ENCODE results near the gene SPG21. TPM values are rescaled to one million over a fixed set of nuclear protein-coding genes. Genes with fewer than 3 reads are reported as not detected.

Gene SPG21
- total RNA-seq (10 to 100 TPM; 36.4 to 56.6 (median 45.9) TPM), polyA plus RNA-seq (10 to 100 TPM; 30.4 to 57.0 TPM)
- long read RNA-seq, donor 1, transcript SPG21-201 (9 exons, 1,822 nt): major isoform, 34 of 46 reads
- long read RNA-seq, donor 1, partial matches to known transcripts: 4 of 46 reads
- long read RNA-seq, donor 1, other reads (novel, unspliced or antisense): 6 of 46 reads
- long read RNA-seq, donor 2, transcript SPG21-201 (9 exons, 1,822 nt): major isoform, 42 of 50 reads
- long read RNA-seq, donor 2, partial matches to known transcripts: 3 of 50 reads
- long read RNA-seq, donor 2, other reads (novel, unspliced or antisense): 4 of 50 reads
- long read RNA-seq, donor 3, transcript SPG21-201 (9 exons, 1,822 nt): major isoform, 52 of 62 reads
- long read RNA-seq, donor 3, partial matches to known transcripts: 3 of 62 reads
- long read RNA-seq, donor 3, other reads (novel, unspliced or antisense): 6 of 62 reads

- Histone ChIP-seq H3K36me3 (no peaks in the 10 kb centered on the region), H3K27ac (peak within 1 kb of the TSS; percentile 81 to 97 (median 93)), H3K27me3 (no peaks in the 10 kb centered on the region), H3K4me1 (peaks cover 0 to 48% (median 21%) of the 10 kb centered on the region in 9 donors), H3K4me3 (peak within 1 kb of the TSS; percentile 81 to 99 (median 95)), H3K9me3 (no peaks in the 10 kb centered on the region)
- ATAC-seq: peak; percentile 96 to 97 (median 96)
- no peak for TF ChIP-seq CTCF (IDR thresholded peaks at IDR 0.05)
- peak; percentile 94 to 95 for DNase-seq
- intact Hi-C loops (cut with DNase I): loop anchor here in 2 of 10 donors (5.0 to 10.0 kb wide), 2 partner anchors 38 to 145 kb away; partner anchors contain the start of genes MTFMT (in 1 of the 2) and PLEKHO2 (in 1 of the 2)
- 0 to 1% methylated on average over 68 to 75 of the region's 75 CpGs for WGBS, 2 donors
These were observed at the start of gene SPG21 for GRCh38 chr15:64989416-64990167. Gene SPG21 (minus strand): TSS chr15:64989914. CDS start chr15:64983569, 6,345 bp downstream.

GRCh38 chr15:65038836-65039235, 49.1 kb upstream of the SPG21 start:
- WGBS, 2 donors: 72 to 76% methylated on average over 5 of the region's 5 CpGs
- DNase-seq: no peak
- Histone ChIP-seq H3K27ac (no peak overlapping the region), H3K4me1 (peaks cover 0 to 10% (median 0%) of the 10 kb centered on the region in 9 donors), H3K9me3 (no peaks in the 10 kb centered on the region), H3K36me3 (no peaks in the 10 kb centered on the region), H3K27me3 (no peaks in the 10 kb centered on the region), H3K4me3 (no peak overlapping the region)
- intact Hi-C loops (cut with DNase I): loop anchor here in 6 of 10 donors (10.0 kb wide), 4 partner anchors 46 to 256 kb away; partner anchors contain the start of genes PARP16 (in 2 of the 6) and RNU5A-1 (in 2 of the 6)
- TF ChIP-seq CTCF (IDR thresholded peaks at IDR 0.05): no peak
- no peak for ATAC-seq

DNA sequence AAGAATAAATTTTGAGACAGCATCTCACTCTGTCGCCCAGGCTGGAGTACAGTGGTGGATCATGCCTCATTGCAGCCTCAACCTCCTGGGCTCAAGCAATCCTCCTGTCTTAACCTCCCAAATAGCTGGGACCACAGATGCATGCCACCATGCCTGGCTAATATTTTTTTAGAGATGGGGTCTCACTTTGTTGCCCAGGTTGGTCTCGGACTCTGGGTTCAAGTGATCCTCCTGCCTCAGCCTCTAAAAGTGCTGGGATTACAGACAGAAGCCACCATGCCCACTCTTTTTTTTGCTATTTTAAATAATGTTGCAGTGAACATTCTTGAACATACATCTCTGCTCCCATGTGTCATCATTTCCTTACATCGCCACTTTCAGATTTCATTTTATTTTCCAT, 48.7 kb upstream of the SPG21 start:
- no peak for TF ChIP-seq CTCF (IDR thresholded peaks at IDR 0.05)
- DNase-seq (no peak), ATAC-seq (no peak)
- H3K27me3 ChIP-seq: no peaks in the 10 kb centered on the region
- H3K4me3 ChIP-seq: no peak overlapping the region
- H3K4me1 ChIP-seq: peaks cover 0 to 14% (median 0%) of the 10 kb centered on the region in 9 donors
- no peaks in the 10 kb centered on the region for H3K36me3 ChIP-seq
- no peak overlapping the region for H3K27ac ChIP-seq
- 96 to 97% methylated on average over 3 of the region's 3 CpGs for whole genome bisulfite sequencing, 2 donors
- intact Hi-C loops (cut with DNase I): loop anchor here in 6 of 10 donors (10.0 kb wide), 4 partner anchors 46 to 256 kb away; partner anchors contain the start of genes PARP16 (in 2 of the 6) and RNU5A-1 (in 2 of the 6)
- no peaks in the 10 kb centered on the region for H3K9me3 ChIP-seq

DNA sequence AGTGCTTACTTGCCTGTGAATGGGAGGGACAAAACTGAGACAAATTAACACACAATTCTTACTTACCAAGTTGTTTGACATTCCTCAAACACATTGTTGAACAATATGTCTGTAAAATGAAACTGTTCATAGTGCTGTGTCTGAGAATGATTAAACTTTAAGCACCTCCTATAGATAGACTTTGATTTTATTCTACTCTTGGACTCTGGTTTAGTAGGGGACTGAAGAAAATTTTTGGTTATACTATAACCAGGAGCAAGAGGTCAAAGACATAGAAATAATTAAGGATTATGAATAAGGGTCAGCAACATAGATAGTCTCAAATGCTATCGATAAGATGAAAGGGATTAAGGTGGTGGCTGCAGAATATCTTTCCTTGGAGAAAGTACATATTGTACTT, 47.6 kb upstream of the SPG21 start:
- intact Hi-C loops (cut with DNase I): loop anchor here in 6 of 10 donors (10.0 kb wide), 4 partner anchors 47 to 257 kb away; partner anchors contain the start of genes PARP16 (in 2 of the 6) and RNU5A-1 (in 2 of the 6)
- Histone ChIP-seq H3K27ac (no peak overlapping the region), H3K27me3 (no peaks in the 10 kb centered on the region), H3K4me1 (peaks cover 0 to 15% (median 0%) of the 10 kb centered on the region in 9 donors), H3K9me3 (no peaks in the 10 kb centered on the region), H3K4me3 (no peak overlapping the region), H3K36me3 (no peaks in the 10 kb centered on the region)
- WGBS, 2 donors: 95 to 98% methylated on average over 1 of the region's 1 CpG
- TF ChIP-seq CTCF (IDR thresholded peaks at IDR 0.05): no peak
- DNase-seq (no peak), ATAC-seq (no peak)
